ENCODE data around the gene FBXO41. TPM values are rescaled to one million over a fixed set of nuclear protein-coding genes. Genes with fewer than 3 reads are reported as not detected.

FBXO41 gene
- total and polyA plus RNA-seq, 4 donors, result 0.06 to 0.51 (median 0.38) TPM

DNA sequence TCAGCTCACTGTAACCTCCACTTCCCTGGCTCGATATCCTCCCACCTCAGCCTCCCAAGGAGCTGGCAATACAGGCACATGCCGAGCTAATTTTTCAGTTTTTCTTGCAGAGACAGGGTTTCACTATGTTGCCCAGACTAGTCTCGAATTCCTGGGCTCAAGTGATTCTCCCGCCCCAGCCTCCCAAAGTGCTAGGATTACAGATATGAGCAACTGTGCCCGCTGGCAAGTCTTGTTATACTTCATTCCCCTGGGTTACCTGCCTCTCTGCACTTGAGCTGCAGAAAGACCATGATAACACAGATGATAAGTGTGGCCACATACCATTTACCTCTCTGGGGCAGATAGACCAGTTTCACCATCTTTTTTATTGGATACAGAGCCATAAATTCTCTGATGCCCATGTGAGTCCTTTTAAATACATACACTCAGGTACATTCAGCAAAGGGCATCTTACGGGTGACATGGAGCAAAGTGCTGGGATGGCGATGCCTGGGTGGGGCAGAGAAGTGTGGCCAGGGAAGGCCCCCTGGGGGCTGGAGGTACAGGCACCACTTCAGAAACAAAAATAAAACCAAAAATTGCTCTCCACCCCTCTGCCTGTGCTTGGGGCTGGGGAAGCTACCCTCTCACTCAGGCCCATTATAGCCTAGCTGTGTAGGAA is 29.8 kb downstream of the FBXO41 start:
- H3K4me1 ChIP-seq (ENCODE audit: control insufficient read depth in 4 of 4, insufficient read depth in 4 of 4, low read length in 3 of 4), result no peaks in the 10 kb centered on the region
- H3K9ac ChIP-seq (ENCODE audit: low read depth in 1 of 2, low read length in 2 of 2), result no peak overlapping the region
- TF ChIP-seq GABPA (IDR thresholded peaks at IDR 0.05 in 1 of 2, conservative IDR thresholded peaks at IDR 0.05 in 1 of 2), result no peak
- no peak for TF ChIP-seq RXRA (IDR thresholded peaks at IDR 0.05)
- TF ChIP-seq HNF4G (IDR thresholded peaks at IDR 0.05), result no peak
- TF ChIP-seq, protein P1, sequence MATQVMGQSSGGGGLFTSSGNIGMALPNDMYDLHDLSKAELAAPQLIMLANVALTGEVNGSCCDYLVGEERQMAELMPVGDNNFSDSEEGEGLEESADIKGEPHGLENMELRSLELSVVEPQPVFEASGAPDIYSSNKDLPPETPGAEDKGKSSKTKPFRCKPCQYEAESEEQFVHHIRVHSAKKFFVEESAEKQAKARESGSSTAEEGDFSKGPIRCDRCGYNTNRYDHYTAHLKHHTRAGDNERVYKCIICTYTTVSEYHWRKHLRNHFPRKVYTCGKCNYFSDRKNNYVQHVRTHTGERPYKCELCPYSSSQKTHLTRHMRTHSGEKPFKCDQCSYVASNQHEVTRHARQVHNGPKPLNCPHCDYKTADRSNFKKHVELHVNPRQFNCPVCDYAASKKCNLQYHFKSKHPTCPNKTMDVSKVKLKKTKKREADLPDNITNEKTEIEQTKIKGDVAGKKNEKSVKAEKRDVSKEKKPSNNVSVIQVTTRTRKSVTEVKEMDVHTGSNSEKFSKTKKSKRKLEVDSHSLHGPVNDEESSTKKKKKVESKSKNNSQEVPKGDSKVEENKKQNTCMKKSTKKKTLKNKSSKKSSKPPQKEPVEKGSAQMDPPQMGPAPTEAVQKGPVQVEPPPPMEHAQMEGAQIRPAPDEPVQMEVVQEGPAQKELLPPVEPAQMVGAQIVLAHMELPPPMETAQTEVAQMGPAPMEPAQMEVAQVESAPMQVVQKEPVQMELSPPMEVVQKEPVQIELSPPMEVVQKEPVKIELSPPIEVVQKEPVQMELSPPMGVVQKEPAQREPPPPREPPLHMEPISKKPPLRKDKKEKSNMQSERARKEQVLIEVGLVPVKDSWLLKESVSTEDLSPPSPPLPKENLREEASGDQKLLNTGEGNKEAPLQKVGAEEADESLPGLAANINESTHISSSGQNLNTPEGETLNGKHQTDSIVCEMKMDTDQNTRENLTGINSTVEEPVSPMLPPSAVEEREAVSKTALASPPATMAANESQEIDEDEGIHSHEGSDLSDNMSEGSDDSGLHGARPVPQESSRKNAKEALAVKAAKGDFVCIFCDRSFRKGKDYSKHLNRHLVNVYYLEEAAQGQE (IDR thresholded peaks at IDR 0.05), result no peak
- TF ChIP-seq EGR1 (IDR thresholded peaks at IDR 0.05; ENCODE audit: low read depth in 2 of 2), result no peak
- TF ChIP-seq NR2F2 (IDR thresholded peaks at IDR 0.05), result no peak
- no peak for TF ChIP-seq RAD21 (IDR thresholded peaks at IDR 0.05)
- TF ChIP-seq FOXA1 (IDR thresholded peaks at IDR 0.05), result no peak
- TF ChIP-seq, protein P2, sequence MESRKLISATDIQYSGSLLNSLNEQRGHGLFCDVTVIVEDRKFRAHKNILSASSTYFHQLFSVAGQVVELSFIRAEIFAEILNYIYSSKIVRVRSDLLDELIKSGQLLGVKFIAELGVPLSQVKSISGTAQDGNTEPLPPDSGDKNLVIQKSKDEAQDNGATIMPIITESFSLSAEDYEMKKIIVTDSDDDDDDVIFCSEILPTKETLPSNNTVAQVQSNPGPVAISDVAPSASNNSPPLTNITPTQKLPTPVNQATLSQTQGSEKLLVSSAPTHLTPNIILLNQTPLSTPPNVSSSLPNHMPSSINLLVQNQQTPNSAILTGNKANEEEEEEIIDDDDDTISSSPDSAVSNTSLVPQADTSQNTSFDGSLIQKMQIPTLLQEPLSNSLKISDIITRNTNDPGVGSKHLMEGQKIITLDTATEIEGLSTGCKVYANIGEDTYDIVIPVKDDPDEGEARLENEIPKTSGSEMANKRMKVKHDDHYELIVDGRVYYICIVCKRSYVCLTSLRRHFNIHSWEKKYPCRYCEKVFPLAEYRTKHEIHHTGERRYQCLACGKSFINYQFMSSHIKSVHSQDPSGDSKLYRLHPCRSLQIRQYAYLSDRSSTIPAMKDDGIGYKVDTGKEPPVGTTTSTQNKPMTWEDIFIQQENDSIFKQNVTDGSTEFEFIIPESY (IDR thresholded peaks at IDR 0.05), result no peak
- no peak for TF ChIP-seq YY1 (IDR thresholded peaks at IDR 0.05)
- TF ChIP-seq HNF4A (conservative IDR thresholded peaks at IDR 0.05), result no peak
- no peak for TF ChIP-seq FOXA2 (IDR thresholded peaks at IDR 0.05)
- no peak for TF ChIP-seq SP1 (IDR thresholded peaks at IDR 0.05)
- no peak overlapping the region for H3K4me3 ChIP-seq (ENCODE audit: low read depth in 1 of 3, low read length in 3 of 3)
- DNase-seq (ENCODE audit: low spot score), result no peak
- H3K27me3 ChIP-seq (ENCODE audit: control insufficient read depth in 4 of 4, insufficient read depth in 4 of 4, low read length in 3 of 4), result no peaks in the 10 kb centered on the region
- no peak overlapping the region for H3K27ac ChIP-seq (ENCODE audit: low read depth in 1 of 2, low read length in 2 of 2)
- no peaks in the 10 kb centered on the region for H3K9me3 ChIP-seq (ENCODE audit: control insufficient read depth in 4 of 4, low read length in 3 of 4)
- peaks cover 7 to 48% (median 30%) of the 10 kb centered on the region in 4 donors for H3K36me3 ChIP-seq (ENCODE audit: control insufficient read depth in 4 of 4, insufficient read depth in 3 of 4, low read depth in 1 of 4, low read length in 3 of 4)
- 96% methylated on average over 7 of the region's 7 CpGs for WGBS

DNA sequence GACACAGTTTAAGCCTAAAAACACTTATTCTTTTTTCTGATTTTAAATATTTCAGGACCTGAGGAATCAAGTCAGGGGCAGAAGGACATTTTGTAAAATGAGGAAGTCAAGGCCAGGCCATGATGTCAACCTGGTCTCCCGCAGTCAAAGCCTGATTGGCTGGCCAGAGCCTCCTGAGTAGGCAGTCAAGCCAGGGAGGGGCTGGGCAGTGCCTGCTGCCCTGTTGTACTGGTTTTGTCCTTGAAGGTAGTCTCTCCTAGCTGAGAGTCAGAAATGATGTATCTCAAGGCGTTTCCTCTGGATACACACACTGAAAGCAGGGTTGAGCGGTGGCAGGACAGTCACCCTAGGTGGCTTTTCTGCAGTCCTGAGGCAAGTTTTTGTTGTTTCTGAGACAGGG is 30.4 kb downstream of the FBXO41 start:
- Histone ChIP-seq H3K4me1 (ENCODE audit: control insufficient read depth in 4 of 4, insufficient read depth in 4 of 4, low read length in 3 of 4) (no peaks in the 10 kb centered on the region), H3K4me3 (ENCODE audit: low read depth in 1 of 3, low read length in 3 of 3) (no peak overlapping the region), H3K27me3 (ENCODE audit: control insufficient read depth in 4 of 4, insufficient read depth in 4 of 4, low read length in 3 of 4) (no peaks in the 10 kb centered on the region), H3K9me3 (ENCODE audit: control insufficient read depth in 4 of 4, low read length in 3 of 4) (no peaks in the 10 kb centered on the region), H3K36me3 (ENCODE audit: control insufficient read depth in 4 of 4, insufficient read depth in 3 of 4, low read depth in 1 of 4, low read length in 3 of 4) (peaks cover 8 to 53% (median 34%) of the 10 kb centered on the region in 4 donors), H3K27ac (ENCODE audit: low read depth in 1 of 2, low read length in 2 of 2) (no peak overlapping the region), H3K9ac (ENCODE audit: low read depth in 1 of 2, low read length in 2 of 2) (no peak overlapping the region)
- DNase-seq (ENCODE audit: low spot score), result no peak
- TF ChIP-seq TAF1 (conservative IDR thresholded peaks at IDR 0.05) (no peak), NR2F2 (IDR thresholded peaks at IDR 0.05) (no peak), EGR1 (IDR thresholded peaks at IDR 0.05; ENCODE audit: low read depth in 2 of 2) (no peak), RXRA (IDR thresholded peaks at IDR 0.05) (no peak), FOXA1 (IDR thresholded peaks at IDR 0.05) (no peak), FOXA2 (IDR thresholded peaks at IDR 0.05) (no peak), GABPA (IDR thresholded peaks at IDR 0.05 in 1 of 2, conservative IDR thresholded peaks at IDR 0.05 in 1 of 2) (no peak), YY1 (IDR thresholded peaks at IDR 0.05) (no peak), RAD21 (IDR thresholded peaks at IDR 0.05) (no peak), HNF4A (conservative IDR thresholded peaks at IDR 0.05) (no peak), JUND (IDR thresholded peaks at IDR 0.05) (no peak)
- TF ChIP-seq, protein P2 (IDR thresholded peaks at IDR 0.05), result no peak
- TF ChIP-seq, protein P1 (IDR thresholded peaks at IDR 0.05), result no peak
- WGBS, result 95% methylated on average over 3 of the region's 3 CpGs

Measured in liver (tissue), 9 donors.